ENCODE measurements around the gene RSPH9.

Gene RSPH9

GRCh38 chr6:43703512-43704429 lies 58.9 kb downstream of the RSPH9 start:
- TF ChIP-seq FOXP2 (optimal IDR thresholded peaks at IDR 0.05; ENCODE audit: borderline replicate concordance, extremely low read depth, extremely low read length, insufficient read depth) = no peak
- TF ChIP-seq POLR2AphosphoS5 (IDR thresholded peaks at IDR 0.05; ENCODE audit: low read depth, low read length) = no peak
- no peak for TF ChIP-seq SIN3A (IDR thresholded peaks at IDR 0.05; ENCODE audit: borderline replicate concordance, insufficient read depth, low read length)
- TF ChIP-seq TAF1 (IDR thresholded peaks at IDR 0.05; ENCODE audit: borderline replicate concordance, insufficient read depth, low read length) = no peak
- no peak for TF ChIP-seq REST (IDR thresholded peaks at IDR 0.05; ENCODE audit: insufficient read depth in 1 of 2, low read depth in 2 of 2, low read length in 2 of 2)

DNA sequence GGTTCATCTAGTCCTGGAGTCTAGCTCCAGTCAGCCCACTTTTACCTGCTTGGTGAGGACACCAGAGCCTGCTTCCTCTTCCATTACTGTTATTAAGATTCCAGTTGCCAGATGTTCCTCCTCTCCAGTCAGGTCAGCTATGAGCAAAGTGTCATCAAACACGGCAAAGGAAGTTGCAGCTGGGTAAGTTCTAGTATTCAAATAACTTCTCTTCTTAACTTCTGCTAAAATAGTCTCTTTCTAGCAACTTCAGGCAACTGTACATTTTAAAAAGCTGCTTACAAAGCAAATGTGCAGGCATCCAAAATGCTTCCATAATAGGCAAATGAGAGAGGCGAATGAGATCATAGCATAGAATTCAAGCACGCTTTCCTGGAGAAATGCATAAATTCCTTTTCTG lies 61.2 kb downstream of the RSPH9 start:
- TF ChIP-seq SIN3A (IDR thresholded peaks at IDR 0.05; ENCODE audit: borderline replicate concordance, insufficient read depth, low read length) (no peak), POLR2AphosphoS5 (IDR thresholded peaks at IDR 0.05; ENCODE audit: low read depth, low read length) (no peak), FOXP2 (optimal IDR thresholded peaks at IDR 0.05; ENCODE audit: borderline replicate concordance, extremely low read depth, extremely low read length, insufficient read depth) (no peak), REST (IDR thresholded peaks at IDR 0.05; ENCODE audit: insufficient read depth in 1 of 2, low read depth in 2 of 2, low read length in 2 of 2) (no peak), TAF1 (IDR thresholded peaks at IDR 0.05; ENCODE audit: borderline replicate concordance, insufficient read depth, low read length) (no peak)

DNA sequence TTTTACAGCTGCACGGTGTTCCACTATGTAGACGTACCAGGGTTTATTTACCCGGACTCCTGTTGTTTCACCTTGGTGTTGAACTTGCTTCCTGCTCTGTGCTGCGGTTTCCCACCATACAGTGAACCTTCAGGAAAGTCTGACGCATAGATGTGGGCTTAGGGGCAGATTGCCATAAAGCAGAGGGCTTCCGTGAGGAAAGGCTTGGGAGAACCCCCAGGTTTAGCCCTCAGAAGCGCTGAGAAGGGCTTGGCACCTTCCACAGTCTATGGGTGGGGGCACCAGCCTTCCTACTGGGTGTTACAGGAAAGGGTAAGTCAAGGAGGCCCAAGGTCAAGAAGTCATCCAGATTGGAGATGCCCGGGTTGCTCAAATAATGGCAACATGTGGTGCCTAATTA lies 62.0 kb downstream of the RSPH9 start:
- TF ChIP-seq POLR2AphosphoS5 (IDR thresholded peaks at IDR 0.05; ENCODE audit: low read depth, low read length) (no peak), FOXP2 (optimal IDR thresholded peaks at IDR 0.05; ENCODE audit: borderline replicate concordance, extremely low read depth, extremely low read length, insufficient read depth) (no peak), REST (IDR thresholded peaks at IDR 0.05; ENCODE audit: insufficient read depth in 1 of 2, low read depth in 2 of 2, low read length in 2 of 2) (no peak), SIN3A (IDR thresholded peaks at IDR 0.05; ENCODE audit: borderline replicate concordance, insufficient read depth, low read length) (no peak), TAF1 (IDR thresholded peaks at IDR 0.05; ENCODE audit: borderline replicate concordance, insufficient read depth, low read length) (no peak)

GRCh38 chr6:43707269-43707668 lies 62.4 kb downstream of the RSPH9 start:
- no peak for TF ChIP-seq REST (IDR thresholded peaks at IDR 0.05; ENCODE audit: insufficient read depth in 1 of 2, low read depth in 2 of 2, low read length in 2 of 2)
- no peak for TF ChIP-seq SIN3A (IDR thresholded peaks at IDR 0.05; ENCODE audit: borderline replicate concordance, insufficient read depth, low read length)
- no peak for TF ChIP-seq FOXP2 (optimal IDR thresholded peaks at IDR 0.05; ENCODE audit: borderline replicate concordance, extremely low read depth, extremely low read length, insufficient read depth)
- no peak for TF ChIP-seq TAF1 (IDR thresholded peaks at IDR 0.05; ENCODE audit: borderline replicate concordance, insufficient read depth, low read length)
- TF ChIP-seq POLR2AphosphoS5 (IDR thresholded peaks at IDR 0.05; ENCODE audit: low read depth, low read length) = no peak
